NB4 (cell line): Measurements from ENCODE around the gene DKK3.

Experiments used
- DNase-seq: peaks from one replicate; pipeline ENCODE4 v3.0.0; 2010; ENCODE audit warnings: low read depth
- H3K4me3 ChIP-seq: one replicate; pipeline ENCODE4 v1.5.1; 2011; ENCODE audit warnings: mild to moderate bottlenecking, low read depth, low read length, moderate library complexity
- MAX ChIP-seq: IDR thresholded peaks from 2 replicates; pipeline ENCODE4 v1.6.1; 2011; ENCODE audit warnings: low read depth, low read length
- MYC ChIP-seq: IDR thresholded peaks from 2 replicates; pipeline ENCODE4 v1.6.1; 2011; ENCODE audit warnings: low read depth, low read length
- POLR2A ChIP-seq: IDR thresholded peaks from 2 replicates; pipeline ENCODE4 v1.6.1; 2011; ENCODE audit warnings: mild to moderate bottlenecking; ENCODE audit not compliant: insufficient read length; ENCODE audit errors: extremely low read depth
- TF ChIP-seq, protein P1 (sequence below): IDR thresholded peaks from one replicate; pipeline ENCODE4 v1.5.1; 2012; ENCODE audit warnings: low read depth, low read length

DKK3 gene

DNA sequence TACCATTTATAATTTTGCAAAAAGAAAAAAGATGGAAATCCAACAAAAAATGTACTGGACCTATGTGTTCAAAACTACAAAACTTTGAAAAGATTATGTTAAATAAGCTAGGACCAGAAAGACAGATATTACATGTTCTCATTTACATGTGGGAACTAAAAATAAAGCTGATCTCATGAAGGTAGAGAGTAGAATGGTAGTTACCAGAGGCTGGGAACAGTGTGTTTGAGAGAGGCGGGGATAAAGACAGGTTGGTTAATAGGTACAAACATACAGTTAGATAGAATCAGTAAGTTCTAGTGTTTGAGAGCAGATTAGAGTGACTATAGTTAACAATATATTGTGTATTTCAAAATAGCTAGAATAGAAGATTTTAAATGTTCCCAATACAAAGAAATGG, 95.0 kb downstream of the DKK3 start:
- no peak for DNase-seq
- TF ChIP-seq MAX (no peak), MYC (no peak), POLR2A (no peak)
- TF ChIP-seq, protein P1, sequence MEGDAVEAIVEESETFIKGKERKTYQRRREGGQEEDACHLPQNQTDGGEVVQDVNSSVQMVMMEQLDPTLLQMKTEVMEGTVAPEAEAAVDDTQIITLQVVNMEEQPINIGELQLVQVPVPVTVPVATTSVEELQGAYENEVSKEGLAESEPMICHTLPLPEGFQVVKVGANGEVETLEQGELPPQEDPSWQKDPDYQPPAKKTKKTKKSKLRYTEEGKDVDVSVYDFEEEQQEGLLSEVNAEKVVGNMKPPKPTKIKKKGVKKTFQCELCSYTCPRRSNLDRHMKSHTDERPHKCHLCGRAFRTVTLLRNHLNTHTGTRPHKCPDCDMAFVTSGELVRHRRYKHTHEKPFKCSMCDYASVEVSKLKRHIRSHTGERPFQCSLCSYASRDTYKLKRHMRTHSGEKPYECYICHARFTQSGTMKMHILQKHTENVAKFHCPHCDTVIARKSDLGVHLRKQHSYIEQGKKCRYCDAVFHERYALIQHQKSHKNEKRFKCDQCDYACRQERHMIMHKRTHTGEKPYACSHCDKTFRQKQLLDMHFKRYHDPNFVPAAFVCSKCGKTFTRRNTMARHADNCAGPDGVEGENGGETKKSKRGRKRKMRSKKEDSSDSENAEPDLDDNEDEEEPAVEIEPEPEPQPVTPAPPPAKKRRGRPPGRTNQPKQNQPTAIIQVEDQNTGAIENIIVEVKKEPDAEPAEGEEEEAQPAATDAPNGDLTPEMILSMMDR, result no peak
- H3K4me3 ChIP-seq, result no peak overlapping the region
